Testis (tissue), 2 donors: ENCODE data around the gene CD83.

Source experiments
- POLR2A ChIP-seq: fragments of 450-650 bp; IDR thresholded peaks from one replicate; pipeline ENCODE4 v1.6.1; 2017; ENCODE audit warnings: antibody characterized with exemption, mild to moderate bottlenecking, moderate library complexity
- TF ChIP-seq, protein P1 (sequence below), 3 experiments: fragments of 450-650 bp in 2 of 3; fragments of 200-600 bp in 1 of 3; sonication (generic) in 1 of 3; IDR thresholded peaks; one replicate each; pipeline ENCODE4 v1.5.1; 2016 to 2019; ENCODE audit warnings: antibody characterized with exemption in 3 of 3, mild to moderate bottlenecking in 2 of 3, moderate library complexity in 1 of 3

DNA sequence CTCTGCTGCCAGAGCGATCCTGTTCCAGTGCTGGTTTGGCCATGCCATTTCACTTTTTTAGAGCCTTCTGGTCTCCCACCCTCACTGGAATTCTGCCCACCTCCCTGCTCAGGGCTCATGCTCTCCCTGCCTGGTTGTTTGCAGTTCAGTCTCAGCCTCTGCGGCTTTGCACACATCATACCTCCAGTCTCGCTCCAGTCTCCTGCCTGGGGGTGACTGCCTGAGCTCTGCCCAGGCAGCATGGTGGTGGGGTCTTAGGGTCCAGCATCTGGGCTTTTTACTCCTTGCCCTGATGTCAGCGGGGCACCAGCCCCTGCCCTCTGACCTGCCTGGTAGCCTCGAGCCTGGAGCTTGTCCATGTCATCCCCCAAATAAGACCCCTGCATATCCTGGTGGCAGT, 30.9 kb downstream of the CD83 start:
- no peak for TF ChIP-seq POLR2A
- TF ChIP-seq, protein P1, sequence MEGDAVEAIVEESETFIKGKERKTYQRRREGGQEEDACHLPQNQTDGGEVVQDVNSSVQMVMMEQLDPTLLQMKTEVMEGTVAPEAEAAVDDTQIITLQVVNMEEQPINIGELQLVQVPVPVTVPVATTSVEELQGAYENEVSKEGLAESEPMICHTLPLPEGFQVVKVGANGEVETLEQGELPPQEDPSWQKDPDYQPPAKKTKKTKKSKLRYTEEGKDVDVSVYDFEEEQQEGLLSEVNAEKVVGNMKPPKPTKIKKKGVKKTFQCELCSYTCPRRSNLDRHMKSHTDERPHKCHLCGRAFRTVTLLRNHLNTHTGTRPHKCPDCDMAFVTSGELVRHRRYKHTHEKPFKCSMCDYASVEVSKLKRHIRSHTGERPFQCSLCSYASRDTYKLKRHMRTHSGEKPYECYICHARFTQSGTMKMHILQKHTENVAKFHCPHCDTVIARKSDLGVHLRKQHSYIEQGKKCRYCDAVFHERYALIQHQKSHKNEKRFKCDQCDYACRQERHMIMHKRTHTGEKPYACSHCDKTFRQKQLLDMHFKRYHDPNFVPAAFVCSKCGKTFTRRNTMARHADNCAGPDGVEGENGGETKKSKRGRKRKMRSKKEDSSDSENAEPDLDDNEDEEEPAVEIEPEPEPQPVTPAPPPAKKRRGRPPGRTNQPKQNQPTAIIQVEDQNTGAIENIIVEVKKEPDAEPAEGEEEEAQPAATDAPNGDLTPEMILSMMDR (IDR thresholded peaks at IDR 0.05) = no peak
